K562 (cell line): Measurements from ENCODE around the gene CCDC187. TPM values are rescaled to one million over a fixed set of nuclear protein-coding genes. Genes with fewer than 3 reads are reported as not detected.

Experiments used
- ATAC-seq: fragments of 200-7000 bp; cut with Tn5 transposase; 3 replicates; pipeline ENCODE4 v1.9.1; 2020; ENCODE audit warnings: moderate library complexity
- BruUV-seq: library from RNA; stranded (reverse); fragments of 400-500 nt; replicated peaks from 2 replicates; lab custom pipeline; 2021; lab: Mats Ljungman, UMichigan
- CTCF ChIA-PET: fragments of 300-600 bp; formaldehyde crosslinking; extraction: SDS; loops from one replicate; lab custom pipeline; 2021; ENCODE audit warnings: low intra/inter-chr PET ratio; lab: Yijun Ruan, JAX
- POLR2A ChIA-PET: fragments of 300-600, 350-650 bp; sonication (Branson Sonifier 250); formaldehyde crosslinking; extraction: SDS; loops from one replicate; lab custom pipeline; 2021; ENCODE audit warnings: antibody characterized with exemption, inconsistent platforms; lab: Yijun Ruan, JAX
- DNase-seq, 4 experiments: peaks; one replicate each; pipeline versions ENCODE4 v3.0.0 to v3.0.0-alpha.2; 2011 to 2018; ENCODE audit warnings: low spot score in 3 of 4, mixed read lengths in 3 of 4; ENCODE audit errors: extremely low read depth in 1 of 4
- FAIRE-seq: peaks from 2 replicates; lab custom pipeline; 2011; peaks lifted over from hg19 to GRCh38; lab: Jason Lieb, UNC
- H2AFZ ChIP-seq: 2 replicates; pipeline ENCODE4 v1.6.0; 2011; ENCODE audit warnings: low read depth, low read length, control low read depth, inconsistent platforms
- H3K27ac ChIP-seq: fragments of 200-600 bp; 3 replicates; pipeline ENCODE4 v1.8.0; 2011; ENCODE audit warnings: low read depth, mild to moderate bottlenecking, control low read depth, inconsistent platforms, low read length, moderate library complexity, mixed read lengths; ENCODE audit errors: extremely low read depth
- H3K27me3 ChIP-seq, 2 experiments: fragments of 300-600 bp in 1 of 2; 2 replicates in 1 of 2; 3 replicates in 1 of 2; pipeline versions ENCODE4 v1.6.0 to v1.8.0; 2011; ENCODE audit warnings: inconsistent platforms in 2 of 2, low read length in 2 of 2, mild to moderate bottlenecking in 1 of 2, mixed read lengths in 1 of 2, moderate library complexity in 1 of 2; ENCODE audit not compliant: control insufficient read depth in 2 of 2, insufficient read depth in 2 of 2
- H3K36me3 ChIP-seq: fragments of 300-600 bp; 3 replicates; pipeline ENCODE4 v1.8.0; 2011; ENCODE audit warnings: mild to moderate bottlenecking, low read length, inconsistent platforms; ENCODE audit not compliant: control insufficient read depth, insufficient read depth
- H3K4me1 ChIP-seq, 2 experiments: fragments of 200-600 bp in 1 of 2; replicated peaks in 1 of 2; 2 replicates in 1 of 2; 3 replicates in 1 of 2; pipeline versions ENCODE4 v1.5.1 to v1.8.0; 2011; ENCODE audit warnings: inconsistent platforms in 2 of 2, low read length in 2 of 2, mild to moderate bottlenecking in 1 of 2, mixed read lengths in 1 of 2, moderate library complexity in 1 of 2; ENCODE audit not compliant: control insufficient read depth in 2 of 2, insufficient read depth in 2 of 2
- H3K4me2 ChIP-seq: 2 replicates; pipeline ENCODE4 v1.6.1; 2011; ENCODE audit warnings: low read length, control low read depth, inconsistent platforms, mixed read lengths; ENCODE audit not compliant: insufficient read depth
- H3K4me3 ChIP-seq: fragments of 200-600 bp; sonication (generic), shearing (Covaris generic); 2 replicates; pipeline ENCODE4 v1.5.1; 2016; ENCODE audit warnings: control low read depth, inconsistent platforms
- H3K79me2 ChIP-seq: fragments of 200-600 bp; 3 replicates; pipeline ENCODE4 v1.8.0; 2011; ENCODE audit warnings: low read length, inconsistent platforms; ENCODE audit not compliant: control insufficient read depth, insufficient read depth
- H3K9ac ChIP-seq, 2 experiments: 2 replicates each; pipeline versions ENCODE4 v1.6.0 to v1.6.1; 2011; ENCODE audit warnings: low read depth in 2 of 2, low read length in 2 of 2, control low read depth in 1 of 2, inconsistent platforms in 1 of 2, mild to moderate bottlenecking in 1 of 2, mixed read lengths in 1 of 2; ENCODE audit not compliant: insufficient read depth in 1 of 2
- H3K9me1 ChIP-seq: one replicate; pipeline ENCODE4 v1.6.0; 2011; ENCODE audit warnings: inconsistent platforms, mild to moderate bottlenecking, low read length, moderate library complexity; ENCODE audit not compliant: control insufficient read depth, insufficient read depth
- H3K9me3 ChIP-seq: replicated peaks from 2 replicates; pipeline ENCODE4 v1.5.1; 2011; ENCODE audit warnings: low read depth, low read length, inconsistent platforms; ENCODE audit not compliant: control insufficient read depth, insufficient read depth
- H4K20me1 ChIP-seq: replicated peaks from 2 replicates; pipeline ENCODE4 v1.6.1; 2011; ENCODE audit warnings: low read length, inconsistent platforms, mixed read lengths; ENCODE audit not compliant: control insufficient read depth, insufficient read depth
- CTCFL ChIP-seq: IDR thresholded peaks from 2 replicates; pipeline ENCODE4 v1.6.1; 2011; ENCODE audit warnings: borderline replicate concordance, low read depth, mild to moderate bottlenecking, moderate library complexity, low read length; ENCODE audit not compliant: insufficient read depth, poor library complexity, severe bottlenecking
- SPI1 ChIP-seq: IDR thresholded peaks from 2 replicates; pipeline ENCODE4 v1.6.1; 2011; ENCODE audit warnings: low read depth, low read length, control low read depth, borderline replicate concordance
- UBTF ChIP-seq, 2 experiments: IDR thresholded peaks; 2 replicates each; pipeline ENCODE4 v1.6.1; 2012; ENCODE audit warnings: improper control_type of control experiment in 2 of 2, low read depth in 2 of 2, low read length in 2 of 2, borderline replicate concordance in 1 of 2
- YY1 ChIP-seq, 3 experiments: IDR thresholded peaks; 2 replicates each; pipeline ENCODE4 v1.6.1; 2011; ENCODE audit warnings: low read length in 2 of 3, mild to moderate bottlenecking in 2 of 3, moderate library complexity in 2 of 3, borderline replicate concordance in 1 of 3, control low read depth in 1 of 3, low read depth in 1 of 3; ENCODE audit not compliant: insufficient read depth in 3 of 3, insufficient replicate concordance in 2 of 3, control insufficient read depth in 1 of 3, insufficient read length in 1 of 3; ENCODE audit errors: extremely low read depth in 1 of 3
- WGBS: fragments of 100-300 bp; shearing (Covaris generic); methylation state at CpG from one replicate; pipeline ENCODE4 v1.1.6; 2016; ENCODE audit warnings: low coverage, mixed read lengths; ENCODE audit not compliant: insufficient coverage; ENCODE audit errors: missing lambda C conversion rate; 5-methylcytosine and 5-hydroxymethylcytosine counted together
- in situ Hi-C: fragments of 300-500 bp; cut with MboI; formaldehyde crosslinking; loops from 4 replicates; pipeline ENCODE4 v1.15.0; 2018; ENCODE audit warnings: inconsistent platforms, mixed read lengths
- intact Hi-C: fragments of 100-400 bp; cut with micrococcal nuclease; formaldehyde crosslinking; loops from 2 replicates; pipeline ENCODE4 v1.14.2; 2022
- polyA plus RNA-seq, 8 experiments: library from polyadenylated mRNA; depleted of rRNA in 4 of 8; stranded (reverse) in 5 of 8; unstranded in 3 of 8; fragments of >200 nt; fragmentation: Nextera tagmentation in 2 of 8; fragmentation: Illumina TruSeq in 1 of 8; extraction: Ambion mirVana in 2 of 8; extraction: Trizol in 1 of 8; gene quantifications; 2 replicates each; pipeline versions ENCODE4 v1.2.1 to v1.2.3, GENCODE V29; 2011 to 2014; ENCODE audit warnings: inconsistent platforms in 1 of 8, missing spikeins in 1 of 8
- total RNA-seq, 7 experiments: library from RNA; depleted of rRNA in 6 of 7; stranded (reverse); fragments of >200 nt in 6 of 7; fragmentation: Illumina TruSeq in 2 of 7; extraction: Trizol in 2 of 7; gene quantifications; 2 replicates each; pipeline versions ENCODE4 v1.2.1 to v1.2.3, GENCODE V29; 2011 to 2021; ENCODE audit warnings: low replicate concordance in 1 of 7

CCDC187 gene
- total and polyA plus RNA-seq, 9 of the 15 experiments (the other 6 are each of a cell fraction or from before 2014, with no cell fraction given) = not detected

- DNase-seq (no peak), ATAC-seq (no peak), FAIRE-seq (no peak)
- intact Hi-C loops (loop anchor here (5.0 kb wide), 1 partner anchor 126 kb away; no protein-coding TSS in a partner anchor), in situ Hi-C loops (loop anchor here (5.0 kb wide), 1 partner anchor 96 kb away; no protein-coding TSS in a partner anchor)
- H3K27me3 ChIP-seq = peaks cover 20 to 30% of the 10 kb centered on the region in 2 experiments
- no peak overlapping the region for H3K9ac ChIP-seq
- no peaks in the 10 kb centered on the region for H3K79me2 ChIP-seq
- TF ChIP-seq CTCFL (no peak), YY1 (IDR thresholded peaks at IDR 0.05; ENCODE audit: borderline replicate concordance in 1 of 3, control insufficient read depth in 1 of 3, extremely low read depth in 1 of 3, insufficient read depth in 3 of 3, insufficient read length in 1 of 3, insufficient replicate concordance in 2 of 3, low read depth in 1 of 3, low read length in 2 of 3) (no peak), UBTF (IDR thresholded peaks at IDR 0.05; ENCODE audit: borderline replicate concordance in 1 of 2, low read depth in 2 of 2, low read length in 2 of 2) (no peak), SPI1 (no peak)
- no peaks in the 10 kb centered on the region for H3K9me3 ChIP-seq
- ChIA-PET POLR2A (interaction anchor here (0.6 to 1.1 kb wide), 4 partner anchors 10 to 56 kb away, joined by 3 read pairs; no protein-coding TSS in a partner anchor), CTCF (no interaction called here)
- H3K4me2 ChIP-seq = no peak overlapping the region
- no peaks in the 10 kb centered on the region for H3K36me3 ChIP-seq
- WGBS = 18% methylated on average over 6 of the region's 6 CpGs
- no peak overlapping the region for H3K27ac ChIP-seq
- no TSS peak for BruUV-seq
- H4K20me1 ChIP-seq = peaks cover 3% of the 10 kb centered on the region; the same call in 1 of the 2 replicates
- no peak overlapping the region for H2AFZ ChIP-seq
- H3K9me1 ChIP-seq = no peaks in the 10 kb centered on the region
- H3K4me3 ChIP-seq = no peak overlapping the region
- peaks cover 0 to 22% of the 10 kb centered on the region in 2 experiments; a peak in 3 of 5 replicates for H3K4me1 ChIP-seq
These were observed 35.2 kb downstream of the CCDC187 start for GRCh38 chr9:136268735-136269134.
